Thyroid gland (tissue), 4 donors: Measurements from ENCODE around the gene TAGLN.

ENCODE experiments used
- POLR2A ChIP-seq, 2 donors: fragments of 450-650 bp; IDR thresholded peaks; one replicate each; pipeline ENCODE4 v1.6.1; 2017; ENCODE audit warnings: antibody characterized with exemption in 2 of 2, mild to moderate bottlenecking in 2 of 2, moderate library complexity in 1 of 2
- TF ChIP-seq, protein P1 (sequence below), 6 experiments: fragments of 200-600 bp in 3 of 6; fragments of 450-650 bp in 3 of 6; sonication (generic) in 3 of 6; IDR thresholded peaks; one replicate each; pipeline ENCODE4 v1.5.1; 2016 to 2019; ENCODE audit warnings: antibody characterized with exemption in 6 of 6, mild to moderate bottlenecking in 2 of 6, inconsistent platforms in 1 of 6, moderate library complexity in 1 of 6

GRCh38 chr11:117232092-117232878 is 33.1 kb downstream of the TAGLN start, which contains the start of gene RNF214:
- TF ChIP-seq, protein P1, sequence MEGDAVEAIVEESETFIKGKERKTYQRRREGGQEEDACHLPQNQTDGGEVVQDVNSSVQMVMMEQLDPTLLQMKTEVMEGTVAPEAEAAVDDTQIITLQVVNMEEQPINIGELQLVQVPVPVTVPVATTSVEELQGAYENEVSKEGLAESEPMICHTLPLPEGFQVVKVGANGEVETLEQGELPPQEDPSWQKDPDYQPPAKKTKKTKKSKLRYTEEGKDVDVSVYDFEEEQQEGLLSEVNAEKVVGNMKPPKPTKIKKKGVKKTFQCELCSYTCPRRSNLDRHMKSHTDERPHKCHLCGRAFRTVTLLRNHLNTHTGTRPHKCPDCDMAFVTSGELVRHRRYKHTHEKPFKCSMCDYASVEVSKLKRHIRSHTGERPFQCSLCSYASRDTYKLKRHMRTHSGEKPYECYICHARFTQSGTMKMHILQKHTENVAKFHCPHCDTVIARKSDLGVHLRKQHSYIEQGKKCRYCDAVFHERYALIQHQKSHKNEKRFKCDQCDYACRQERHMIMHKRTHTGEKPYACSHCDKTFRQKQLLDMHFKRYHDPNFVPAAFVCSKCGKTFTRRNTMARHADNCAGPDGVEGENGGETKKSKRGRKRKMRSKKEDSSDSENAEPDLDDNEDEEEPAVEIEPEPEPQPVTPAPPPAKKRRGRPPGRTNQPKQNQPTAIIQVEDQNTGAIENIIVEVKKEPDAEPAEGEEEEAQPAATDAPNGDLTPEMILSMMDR (IDR thresholded peaks at IDR 0.05), result peak; percentile 70 to 99 (median 89)
- TF ChIP-seq POLR2A (IDR thresholded peaks at IDR 0.05), result peak in 1 of 2 donors; percentile 72
